ENCODE measurements around the gene RAB21. TPM values are rescaled to one million over a fixed set of nuclear protein-coding genes. Genes with fewer than 3 reads are reported as not detected.

The RAB21 gene
- total and polyA plus RNA-seq, 2 of the 13 experiments (the other 11 are each of a cell fraction or from before 2014, with no cell fraction given), result 4.4 to 50.9 TPM

GRCh38 chr12:71731439-71732356 lies 23.0 kb upstream of the RAB21 start (continued):
- TF ChIP-seq AKNA (CRISPR knock-in tag; IDR thresholded peaks at IDR 0.05; ENCODE audit: borderline replicate concordance) (no peak), ZBTB37 (CRISPR knock-in tag; IDR thresholded peaks at IDR 0.05) (no peak), CENPBD1 (CRISPR knock-in tag; IDR thresholded peaks at IDR 0.05; ENCODE audit: borderline replicate concordance, low read depth) (no peak), ZNF557 (CRISPR knock-in tag; IDR thresholded peaks at IDR 0.05) (no peak), ZNF570 (CRISPR knock-in tag; IDR thresholded peaks at IDR 0.05; ENCODE audit: borderline replicate concordance) (no peak), HMGA1 (CRISPR knock-in tag; conservative IDR thresholded peaks at IDR 0.05) (no peak), IKZF5 (CRISPR knock-in tag; IDR thresholded peaks at IDR 0.05) (no peak), ARNTL (CRISPR knock-in tag; IDR thresholded peaks at IDR 0.05) (0 out of 2 replicates have a peak, but pooled peaks have one; percentile 28), ZBTB7B (CRISPR knock-in tag; IDR thresholded peaks at IDR 0.05) (peak; percentile 80), ZNF230 (CRISPR knock-in tag; IDR thresholded peaks at IDR 0.05) (no peak), ZNF792 (CRISPR knock-in tag; IDR thresholded peaks at IDR 0.05) (no peak), GABPB1 (CRISPR knock-in tag; IDR thresholded peaks at IDR 0.05) (no peak), CBFB (CRISPR knock-in tag; IDR thresholded peaks at IDR 0.05) (0 out of 2 replicates have a peak, but pooled peaks have one; percentile 24), SOX13 (IDR thresholded peaks at IDR 0.05) (no peak), SOX13 (CRISPR knock-in tag; conservative IDR thresholded peaks at IDR 0.05 in 1 of 2, IDR thresholded peaks at IDR 0.05 in 1 of 2) (peak in 1 of 2 experiments; percentile 9; a peak in 1 of 4 replicates), NR2F2 (IDR thresholded peaks at IDR 0.05; ENCODE audit: borderline replicate concordance, low read depth) (no peak), ZFP91 (CRISPR knock-in tag; IDR thresholded peaks at IDR 0.05; ENCODE audit: borderline replicate concordance) (peak; percentile 83), ZNF598 (CRISPR knock-in tag; IDR thresholded peaks at IDR 0.05; ENCODE audit: borderline replicate concordance) (no peak), ZNF577 (CRISPR knock-in tag; IDR thresholded peaks at IDR 0.05; ENCODE audit: borderline replicate concordance, low read depth) (no peak)

All from HepG2 (cell line).